ENCODE measurements around the gene LAT.

DNA sequence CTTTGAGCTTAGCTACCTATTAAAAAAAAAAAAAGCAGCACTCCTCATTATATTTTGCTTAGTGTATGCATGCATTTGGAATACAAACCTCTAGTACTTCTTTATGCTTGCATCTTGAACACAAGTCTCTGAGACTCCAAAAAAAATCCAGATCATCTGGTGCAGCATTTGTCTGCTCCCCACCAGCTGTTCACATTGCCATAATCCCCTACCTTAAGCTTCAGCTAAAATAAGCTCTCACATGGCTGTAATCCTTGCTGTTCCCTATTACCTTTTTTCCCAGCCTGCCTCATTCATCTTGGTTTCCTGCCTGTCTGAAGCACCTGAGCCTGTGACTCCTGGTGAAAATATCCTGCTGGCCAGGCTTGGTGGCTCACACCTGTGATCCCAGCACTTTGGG, 41.6 kb upstream of the LAT start:
- no peak for TF ChIP-seq SMAD3 (CRISPR knock-in tag; IDR thresholded peaks at IDR 0.05)
- no peak for TF ChIP-seq FOSL2 (CRISPR knock-in tag; IDR thresholded peaks at IDR 0.05)
- TF ChIP-seq TAF1 (CRISPR knock-in tag; IDR thresholded peaks at IDR 0.05): no peak
- no peak for TF ChIP-seq TBP (CRISPR knock-in tag; IDR thresholded peaks at IDR 0.05)
- TF ChIP-seq KDM1A (CRISPR knock-in tag; IDR thresholded peaks at IDR 0.05): no peak
- no peak for TF ChIP-seq POLR2A (IDR thresholded peaks at IDR 0.05; ENCODE audit: insufficient read depth in 1 of 2, low read depth in 2 of 2, low read length in 2 of 2)
- TF ChIP-seq, protein P1, sequence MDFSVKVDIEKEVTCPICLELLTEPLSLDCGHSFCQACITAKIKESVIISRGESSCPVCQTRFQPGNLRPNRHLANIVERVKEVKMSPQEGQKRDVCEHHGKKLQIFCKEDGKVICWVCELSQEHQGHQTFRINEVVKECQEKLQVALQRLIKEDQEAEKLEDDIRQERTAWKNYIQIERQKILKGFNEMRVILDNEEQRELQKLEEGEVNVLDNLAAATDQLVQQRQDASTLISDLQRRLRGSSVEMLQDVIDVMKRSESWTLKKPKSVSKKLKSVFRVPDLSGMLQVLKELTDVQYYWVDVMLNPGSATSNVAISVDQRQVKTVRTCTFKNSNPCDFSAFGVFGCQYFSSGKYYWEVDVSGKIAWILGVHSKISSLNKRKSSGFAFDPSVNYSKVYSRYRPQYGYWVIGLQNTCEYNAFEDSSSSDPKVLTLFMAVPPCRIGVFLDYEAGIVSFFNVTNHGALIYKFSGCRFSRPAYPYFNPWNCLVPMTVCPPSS (IDR thresholded peaks at IDR 0.05): no peak
- TF ChIP-seq ZC3H4 (CRISPR knock-in tag; IDR thresholded peaks at IDR 0.05; ENCODE audit: borderline replicate concordance): no peak
- no peak for TF ChIP-seq DR1 (CRISPR knock-in tag; IDR thresholded peaks at IDR 0.05)
- TF ChIP-seq HDAC2 (CRISPR knock-in tag; IDR thresholded peaks at IDR 0.05): no peak
- no peak for TF ChIP-seq SAFB2 (CRISPR knock-in tag; IDR thresholded peaks at IDR 0.05; ENCODE audit: borderline replicate concordance, low read depth)
- TF ChIP-seq EP300 (IDR thresholded peaks at IDR 0.05; ENCODE audit: low read depth in 2 of 2, low read length in 2 of 2): no peak
- TF ChIP-seq EP300 (CRISPR knock-in tag; IDR thresholded peaks at IDR 0.05; ENCODE audit: borderline replicate concordance): no peak
- TF ChIP-seq, protein P2, sequence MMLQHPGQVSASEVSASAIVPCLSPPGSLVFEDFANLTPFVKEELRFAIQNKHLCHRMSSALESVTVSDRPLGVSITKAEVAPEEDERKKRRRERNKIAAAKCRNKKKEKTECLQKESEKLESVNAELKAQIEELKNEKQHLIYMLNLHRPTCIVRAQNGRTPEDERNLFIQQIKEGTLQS (CRISPR knock-in tag; IDR thresholded peaks at IDR 0.05): no peak

Data from HepG2 (cell line).